Stimulated activated CD8-positive, alpha-beta memory T cell treated with anti-CD3 and anti-CD28 coated beads, Interleukin-15, amount 100 ng/mL, for 1 hour (primary cell): ENCODE results near the gene ARHGAP31.

Experiments
- DNase-seq: peaks from one replicate; pipeline ENCODE4 v3.0.0-alpha.2; 2020; ENCODE audit warnings: low read depth

ARHGAP31 gene

GRCh38 chr3:119436977-119437376 lies 142.8 kb downstream of the ARHGAP31 start:
- DNase-seq: no peak

GRCh38 chr3:119437691-119438258 lies 143.6 kb downstream of the ARHGAP31 start:
- no peak for DNase-seq

- DNase-seq: no peak
Observed at GRCh38 chr3:119443179-119443578, 149.0 kb downstream of the ARHGAP31 start.

DNA sequence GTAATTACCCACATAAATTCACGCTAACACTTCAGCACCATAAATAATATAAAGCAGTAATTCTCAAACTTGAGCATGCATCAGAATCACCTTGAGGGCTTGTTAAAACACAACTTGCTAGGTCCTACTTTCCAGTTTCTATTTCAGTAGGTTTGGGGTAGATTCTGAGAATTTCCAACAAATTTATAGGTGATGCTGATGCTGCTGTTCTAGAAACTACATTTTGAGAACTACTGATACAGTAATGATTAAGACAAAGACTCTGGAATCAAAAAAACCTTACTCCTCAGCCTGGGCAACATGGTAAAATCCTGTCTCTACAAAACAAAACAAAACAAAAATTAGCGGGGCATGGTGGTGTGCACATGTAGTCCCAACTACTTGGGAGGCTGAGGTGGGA lies 150.4 kb downstream of the ARHGAP31 start:
- no peak for DNase-seq

DNA sequence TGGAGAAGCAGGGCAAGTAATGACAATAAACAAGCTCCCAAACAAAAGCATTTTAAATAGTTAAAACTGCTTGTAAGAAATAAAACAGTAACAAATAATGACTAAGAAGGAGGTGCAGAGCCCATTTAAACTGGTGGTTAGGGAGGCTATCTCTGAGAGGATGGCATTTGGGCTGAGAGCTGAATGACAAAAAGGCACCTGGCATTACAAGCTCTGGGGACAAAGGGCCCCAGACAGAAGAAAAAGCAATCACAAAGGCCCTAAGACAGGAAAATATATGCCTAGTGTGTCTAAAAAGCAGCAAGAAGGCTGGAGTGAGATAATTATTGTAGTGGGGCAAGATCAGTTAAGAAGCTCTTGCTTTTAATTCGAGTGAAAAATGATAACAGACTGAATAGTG lies 159.6 kb downstream of the ARHGAP31 start:
- no peak for DNase-seq

- no peak for DNase-seq
Observed at GRCh38 chr3:119456469-119456868, 162.3 kb downstream of the ARHGAP31 start.

GRCh38 chr3:119457246-119457645 lies 163.1 kb downstream of the ARHGAP31 start:
- DNase-seq: no peak

DNA sequence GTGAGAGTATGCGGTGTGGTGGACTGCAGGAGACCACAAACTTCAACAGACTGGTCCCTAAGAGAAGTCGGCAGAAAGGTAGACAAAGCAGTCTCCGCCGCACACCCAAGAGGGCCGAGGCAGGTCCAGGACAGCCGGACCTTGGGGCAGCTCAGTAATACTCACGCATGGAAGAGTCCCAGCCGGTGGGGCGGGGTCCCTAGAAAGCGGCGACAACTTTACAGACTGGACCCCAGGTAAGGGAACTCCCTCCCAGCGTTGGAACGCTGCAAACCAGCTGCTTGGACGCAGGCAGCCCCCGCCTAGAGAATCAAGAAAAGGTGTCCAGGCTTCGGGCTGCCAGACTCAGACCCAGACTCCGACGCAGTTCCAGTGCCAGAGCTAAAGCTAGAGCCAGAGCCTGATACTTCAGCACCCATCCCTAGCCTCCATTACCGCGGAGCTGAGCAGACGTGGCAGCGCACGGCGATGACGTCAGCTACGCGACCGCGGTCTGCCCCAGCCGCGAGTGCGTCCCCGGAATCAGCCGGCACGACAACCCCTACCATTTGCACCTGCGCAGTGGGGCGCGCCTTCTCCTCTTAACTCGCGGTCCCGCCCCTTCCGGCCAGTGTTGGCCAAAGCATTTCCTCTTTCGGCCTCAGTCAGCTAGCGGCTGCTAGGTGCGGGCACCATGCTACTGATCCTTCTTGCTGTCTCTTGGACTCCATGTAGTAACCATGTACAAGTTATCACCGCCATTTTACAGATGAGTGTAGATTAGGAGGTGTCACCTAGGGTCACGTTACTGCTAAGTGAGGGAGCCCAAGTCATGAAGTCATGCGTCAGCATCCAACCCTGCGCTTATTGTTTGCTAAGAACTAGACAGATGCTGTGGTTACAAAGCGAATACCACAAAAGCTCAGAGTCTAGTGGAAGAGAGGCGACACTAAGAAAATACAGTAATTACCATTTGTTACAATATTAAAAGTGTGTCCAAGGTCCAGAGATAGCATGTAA lies 169.3 kb downstream of the ARHGAP31 start, which contains the start of gene TMEM39A:
Gene TMEM39A (minus strand): TSS at position 445 of the 999 bp plus-strand sequence. CDS start 1,541 bp downstream, outside the sequence.
- peak; percentile 98 for DNase-seq

GRCh38 chr3:119468041-119468440 lies 173.9 kb downstream of the ARHGAP31 start:
- no peak for DNase-seq

- DNase-seq: no peak
Observed at GRCh38 chr3:119469418-119470189, 175.4 kb downstream of the ARHGAP31 start.
